Activated gamma-delta T cell treated with Interleukin-2 at 50 U/mL for 16 hours (primary cell): ENCODE results near the gene CAD.

Experiments
- DNase-seq: peaks from one replicate; pipeline ENCODE4 v3.0.0-alpha.2; 2020

Gene CAD

GRCh38 chr2:27231921-27232320 is 14.8 kb downstream of the CAD start:
- no peak for DNase-seq

GRCh38 chr2:27233341-27233740 is 16.2 kb downstream of the CAD start:
- DNase-seq: no peak

GRCh38 chr2:27236136-27236535 is 19.0 kb downstream of the CAD start:
- DNase-seq: no peak

- no peak for DNase-seq
Measured at GRCh38 chr2:27236626-27237025, 19.5 kb downstream of the CAD start.

- no peak for DNase-seq
Measured at GRCh38 chr2:27237341-27237945, 20.3 kb downstream of the CAD start.

GRCh38 chr2:27238976-27239375 is 21.8 kb downstream of the CAD start:
- no peak for DNase-seq

- no peak for DNase-seq
Measured at GRCh38 chr2:27240406-27240805, 23.2 kb downstream of the CAD start.

- no peak for DNase-seq
Measured at GRCh38 chr2:27241761-27242613, 24.8 kb downstream of the CAD start.

- DNase-seq: no peak
Measured at GRCh38 chr2:27242614-27242951, 25.4 kb downstream of the CAD start.

GRCh38 chr2:27243391-27244130 is 26.4 kb downstream of the CAD start:
- DNase-seq: no peak

GRCh38 chr2:27245116-27245515 is 27.9 kb downstream of the CAD start:
- DNase-seq: no peak

GRCh38 chr2:27245626-27246025 is 28.5 kb downstream of the CAD start:
- DNase-seq: no peak

- no peak for DNase-seq
Measured at GRCh38 chr2:27247893-27248292, 30.7 kb downstream of the CAD start.

- no peak for DNase-seq
Measured at GRCh38 chr2:27249159-27249890, 32.2 kb downstream of the CAD start.

GRCh38 chr2:27249891-27250651 is 32.9 kb downstream of the CAD start:
- peak; percentile 23 for DNase-seq

- no peak for DNase-seq
Measured at GRCh38 chr2:27250652-27251379, 33.6 kb downstream of the CAD start.

GRCh38 chr2:27251766-27252165 is 34.6 kb downstream of the CAD start:
- no peak for DNase-seq

GRCh38 chr2:27255187-27255586 is 38.0 kb downstream of the CAD start:
- DNase-seq: no peak

- no peak for DNase-seq
Measured at GRCh38 chr2:27255660-27256059, 38.5 kb downstream of the CAD start.

- no peak for DNase-seq
Measured at GRCh38 chr2:27256855-27257454, 39.8 kb downstream of the CAD start.

- no peak for DNase-seq
Measured at GRCh38 chr2:27258051-27258450, 40.9 kb downstream of the CAD start.
